Stimulated activated CD8-positive, alpha-beta memory T cell treated with anti-CD3 and anti-CD28 coated beads, Interleukin-7, amount 100 ng/mL, for 24 hours (primary cell): ENCODE data around the gene MAGI1.

Experiments
- DNase-seq: peaks from one replicate; pipeline ENCODE4 v3.0.0-alpha.2; 2020; ENCODE audit warnings: low read depth

The MAGI1 gene

DNA sequence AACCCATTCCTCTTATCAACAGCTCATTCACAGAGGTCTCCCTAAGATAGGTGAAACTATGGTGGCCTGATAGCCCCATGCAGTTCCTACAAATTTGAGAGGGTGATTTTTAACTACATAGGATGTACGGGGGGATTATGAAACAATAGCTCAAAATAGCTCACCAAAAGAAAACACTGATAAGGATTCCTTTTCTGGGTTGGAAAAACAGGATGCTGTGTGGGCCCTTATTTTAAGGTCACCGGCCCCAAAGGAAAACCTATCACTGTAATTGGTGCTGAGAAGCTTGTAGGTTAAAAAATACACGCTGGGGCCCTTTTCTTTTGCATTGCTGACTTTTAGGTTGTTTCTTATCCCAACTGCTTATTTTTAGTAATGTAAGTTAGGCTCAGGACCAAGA lies 627.4 kb downstream of the MAGI1 start:
- no peak for DNase-seq

DNA sequence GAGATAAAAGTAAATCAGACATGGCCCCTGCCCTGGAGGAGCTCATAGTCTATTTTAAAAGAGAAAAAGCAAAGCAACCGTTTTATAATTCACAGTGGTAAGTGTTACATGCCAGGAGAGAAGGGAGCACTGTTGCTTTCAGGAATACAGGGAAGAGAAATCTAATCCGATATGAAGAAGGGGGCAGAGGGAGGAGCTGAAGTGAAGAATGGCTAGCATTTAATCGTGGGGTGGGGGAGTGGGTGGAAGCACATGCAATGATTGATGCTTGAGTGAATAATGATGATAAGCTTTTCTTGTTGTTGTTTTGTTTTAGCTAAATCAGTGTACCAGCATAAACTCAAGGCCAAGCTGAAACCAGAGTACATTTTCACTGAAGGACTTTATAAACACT lies 629.5 kb downstream of the MAGI1 start:
- no peak for DNase-seq

DNA sequence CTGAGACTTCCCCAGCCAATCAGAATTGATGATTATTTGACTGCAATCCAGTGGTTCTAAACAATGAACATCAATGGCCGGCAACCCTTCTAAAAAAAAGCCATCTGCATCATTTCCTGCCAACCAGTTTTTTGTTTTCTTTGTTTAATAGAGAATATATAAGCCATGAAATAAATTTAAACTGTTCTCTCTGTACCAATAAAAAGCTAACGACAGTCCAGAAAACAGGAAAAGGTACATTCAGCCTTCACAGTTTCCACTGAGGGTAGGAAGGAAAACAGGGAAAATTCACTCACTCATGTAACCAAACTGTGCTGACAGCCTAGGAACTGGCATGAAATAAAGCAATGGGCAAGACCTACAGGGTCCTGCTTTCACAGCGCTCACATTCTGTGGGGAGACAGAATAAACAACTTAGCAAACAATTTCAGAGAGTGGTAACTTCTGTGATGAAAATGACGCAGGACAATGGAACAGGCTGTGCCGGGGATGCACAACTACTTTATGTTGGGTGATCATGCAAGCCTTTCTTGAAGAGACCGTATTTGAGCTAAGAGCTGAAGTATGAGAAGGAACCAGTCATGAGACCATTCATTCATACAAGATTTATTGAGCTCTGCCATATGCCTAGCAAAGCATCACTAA lies 630.1 kb downstream of the MAGI1 start:
- no peak for DNase-seq

DNA sequence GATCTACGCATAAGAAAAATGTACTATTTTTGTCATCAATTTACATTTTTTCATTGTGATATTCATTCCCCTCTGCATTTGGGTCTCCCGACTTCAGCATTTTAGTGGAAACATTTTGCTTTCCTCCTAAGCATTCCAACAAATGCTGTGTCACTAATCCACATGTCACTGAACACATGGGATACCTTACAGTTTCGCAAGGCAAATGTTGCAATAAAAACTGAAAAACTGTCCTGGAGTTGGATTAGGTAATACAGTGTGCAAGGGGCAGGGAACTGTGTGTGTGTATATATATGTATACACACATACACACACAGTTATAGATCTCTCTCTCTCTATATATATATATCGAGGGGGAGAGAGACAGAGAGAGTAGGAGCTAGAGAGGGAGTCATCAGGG lies 632.2 kb downstream of the MAGI1 start:
- no peak for DNase-seq

DNA sequence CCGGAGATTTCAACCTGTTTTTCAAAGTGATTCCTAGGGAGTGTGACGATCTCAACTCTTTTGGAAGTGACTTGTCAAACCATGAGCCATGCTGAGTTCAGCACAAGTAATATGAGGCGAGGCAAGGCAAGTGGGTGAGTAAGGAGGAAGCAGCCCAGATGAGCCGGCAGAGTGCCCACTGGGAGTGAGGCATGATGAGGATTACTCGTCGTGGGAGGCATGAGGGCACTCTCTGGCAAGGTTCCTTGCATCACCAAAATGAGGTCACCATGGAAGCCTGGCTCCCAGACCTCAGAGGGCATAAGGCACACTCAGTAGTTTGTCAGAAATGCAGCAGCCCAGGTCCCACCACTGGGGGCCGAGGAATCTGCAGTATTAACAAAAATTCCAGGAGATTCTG lies 636.1 kb downstream of the MAGI1 start:
- DNase-seq: no peak

DNA sequence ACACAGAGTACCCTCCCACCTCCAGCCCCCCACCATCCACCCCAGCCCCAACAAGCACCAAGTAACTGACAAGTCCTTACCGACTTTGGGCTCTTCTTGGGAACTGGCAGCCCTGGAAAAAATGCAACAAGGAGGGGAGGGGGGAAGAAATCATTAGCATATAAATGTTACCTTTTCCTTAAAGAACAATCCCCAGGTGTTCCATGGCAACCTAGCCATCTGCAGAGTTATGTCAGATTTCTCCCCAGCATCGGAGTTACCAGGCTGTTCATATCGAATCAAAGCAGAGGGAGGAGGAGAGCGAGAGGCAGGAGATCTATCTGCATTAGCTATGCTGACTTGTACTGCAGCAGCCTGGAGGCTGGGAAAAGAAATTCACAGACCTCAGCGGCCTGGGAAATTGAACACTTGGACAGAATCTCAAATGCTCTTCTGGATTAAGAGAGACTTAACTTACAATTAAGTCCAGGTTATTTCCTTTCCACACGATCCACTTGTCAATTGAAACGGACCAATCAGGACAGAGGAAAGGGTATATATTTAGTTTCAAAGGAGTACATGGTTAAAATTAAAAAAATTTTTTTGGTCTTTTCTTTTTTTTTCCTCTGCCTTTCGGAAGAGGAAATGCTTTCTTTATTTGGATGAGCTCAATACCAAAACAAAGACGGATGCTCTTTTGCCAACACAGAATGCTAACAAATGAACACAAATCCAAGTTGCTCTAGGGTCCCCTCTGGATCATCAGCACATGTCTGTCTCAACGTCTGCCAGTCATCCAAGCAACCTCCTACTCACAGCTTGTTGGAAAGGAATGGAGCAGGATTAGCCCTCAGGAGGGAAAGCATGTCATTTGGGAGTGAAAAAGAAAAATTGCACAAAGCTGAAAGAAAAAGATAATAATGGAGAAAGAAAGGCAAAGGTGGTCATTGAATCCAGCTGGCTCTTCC lies 637.1 kb downstream of the MAGI1 start:
- no peak for DNase-seq

DNA sequence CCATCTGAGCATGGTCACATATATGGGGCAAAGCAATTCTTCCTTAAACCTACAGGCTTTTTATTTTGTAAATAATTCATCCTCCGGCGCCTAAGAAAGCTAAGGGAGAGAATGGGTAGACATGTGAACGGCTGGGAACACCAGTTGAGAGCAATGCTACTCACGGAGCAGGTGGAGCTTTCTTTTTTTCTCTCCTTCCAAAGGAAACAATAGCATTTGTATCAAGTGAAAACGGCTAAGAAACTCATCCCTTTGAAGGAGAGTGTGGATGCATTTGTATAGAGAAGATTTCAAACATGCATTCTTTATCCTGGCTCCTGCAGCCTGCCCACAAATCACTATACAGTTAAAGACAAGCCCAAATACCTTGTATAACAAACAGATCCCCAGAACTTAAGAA lies 637.8 kb downstream of the MAGI1 start:
- DNase-seq: no peak

DNA sequence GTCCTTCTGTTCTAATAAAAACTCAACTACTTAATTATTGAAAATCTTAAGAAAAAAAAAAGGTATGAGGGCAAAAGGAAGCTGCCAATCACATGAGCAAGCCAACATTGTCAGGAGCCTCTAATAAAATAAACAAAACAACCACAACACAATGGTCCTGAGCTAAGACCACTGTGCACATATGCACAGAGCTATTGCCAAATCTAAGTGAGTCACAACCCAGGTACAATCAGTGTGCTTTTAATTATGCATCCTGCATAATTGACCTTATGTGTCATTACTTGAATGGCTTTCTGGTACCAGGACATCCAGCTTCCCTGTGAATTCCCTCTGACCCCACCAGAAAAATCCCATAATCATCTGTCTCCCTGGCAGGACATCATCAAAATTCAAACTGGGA lies 639.8 kb downstream of the MAGI1 start:
- no peak for DNase-seq

DNA sequence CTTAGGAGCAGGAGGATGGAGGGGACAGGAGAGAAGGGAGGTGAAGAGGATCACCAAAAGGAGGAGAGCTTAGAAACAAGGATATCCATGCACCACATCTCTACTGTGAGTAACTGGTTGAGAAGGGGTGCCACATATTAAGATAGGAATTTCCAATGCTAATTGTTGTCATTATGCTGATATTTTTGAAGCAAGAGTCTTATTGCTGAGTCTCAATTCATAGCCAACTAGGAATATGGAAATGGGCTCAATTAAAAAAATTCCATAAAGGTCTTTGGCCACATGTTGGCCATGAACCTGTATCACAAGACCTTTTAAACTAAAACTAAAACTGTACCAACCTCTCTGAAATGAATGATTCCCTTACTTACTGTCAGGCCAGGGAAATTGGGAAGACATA lies 642.6 kb downstream of the MAGI1 start:
- DNase-seq: no peak

DNA sequence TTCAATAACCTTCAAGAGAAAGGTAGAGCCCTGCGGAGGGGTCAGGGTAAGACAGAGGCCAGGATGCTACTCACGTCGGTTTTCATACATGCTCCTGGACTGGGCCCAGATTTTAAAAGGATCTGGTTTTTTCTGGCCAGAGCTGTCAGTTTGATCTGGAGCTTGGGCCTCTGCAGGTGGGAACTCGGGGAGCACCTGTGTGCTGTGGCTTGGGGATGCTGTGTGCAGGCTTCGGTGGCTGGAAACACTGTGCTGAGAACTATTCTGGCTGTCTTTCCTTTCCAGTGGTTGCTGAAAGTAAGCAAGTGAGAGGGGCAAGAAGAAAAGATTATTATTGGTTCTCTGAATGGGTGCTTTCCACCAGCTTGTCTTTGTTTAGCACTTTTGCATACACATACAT lies 647.6 kb downstream of the MAGI1 start:
- no peak for DNase-seq

DNA sequence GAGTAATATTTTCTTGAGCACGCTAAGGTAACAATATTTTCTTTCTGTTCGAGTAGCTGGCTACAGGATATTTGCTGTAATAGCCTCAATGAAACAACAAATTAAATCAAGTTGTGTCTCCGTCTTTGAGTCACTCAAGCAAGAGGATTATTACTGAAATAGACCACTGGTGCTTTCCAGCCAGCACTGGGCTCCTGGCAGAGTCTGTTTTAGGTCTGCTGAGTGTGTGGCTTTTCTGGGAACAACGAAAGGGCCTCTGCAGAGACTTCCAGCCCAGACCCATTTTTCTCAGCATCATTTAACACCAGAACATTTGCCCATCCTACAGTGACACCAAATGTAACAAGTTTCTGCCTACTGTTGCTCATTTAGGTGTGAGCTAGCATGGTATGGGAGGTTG lies 652.9 kb downstream of the MAGI1 start:
- no peak for DNase-seq

DNA sequence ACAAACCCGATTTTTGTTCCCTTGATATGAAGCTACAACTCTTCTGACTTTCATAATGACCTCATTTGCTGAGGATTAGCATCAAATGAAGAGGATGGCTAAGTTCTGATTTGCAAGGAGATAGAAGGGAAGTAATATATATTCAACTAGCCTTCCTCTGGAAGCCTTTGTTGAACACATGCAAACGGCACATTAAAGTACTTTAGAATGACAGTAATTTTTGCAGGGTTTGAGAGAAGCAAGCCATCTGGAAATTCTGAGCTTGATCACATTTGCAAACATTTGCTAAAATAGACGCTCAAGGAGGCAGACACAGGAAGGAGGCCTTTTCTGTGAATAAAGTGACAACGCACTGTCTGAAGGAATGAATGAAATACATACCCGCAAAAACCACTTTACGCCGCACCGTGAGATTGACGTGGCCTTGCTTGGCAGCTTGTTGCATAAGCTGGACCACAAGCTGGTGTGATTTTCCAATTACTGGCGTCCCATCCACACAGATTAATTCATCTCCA lies 657.2 kb downstream of the MAGI1 start:
- DNase-seq: no peak

DNA sequence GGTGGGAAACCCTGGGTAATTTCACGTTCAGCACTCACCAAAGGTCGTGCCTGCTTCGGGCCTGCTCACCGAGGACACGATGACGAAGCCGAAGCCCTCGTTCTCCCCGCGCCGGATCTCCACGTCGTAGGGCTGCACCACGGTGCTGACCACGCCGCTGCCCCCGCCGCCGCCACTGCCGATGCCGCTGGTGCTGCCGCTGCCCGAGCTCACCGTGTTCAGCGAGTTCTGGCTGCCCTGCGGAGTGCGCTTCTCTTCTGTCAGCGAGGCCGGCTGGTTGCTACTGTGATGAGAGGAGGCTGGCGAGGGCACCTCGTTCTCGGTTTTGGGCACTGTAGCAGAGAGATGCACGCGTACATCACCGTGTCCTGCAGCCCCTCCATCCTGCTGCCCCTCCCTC lies 659.5 kb downstream of the MAGI1 start:
- no peak for DNase-seq

DNA sequence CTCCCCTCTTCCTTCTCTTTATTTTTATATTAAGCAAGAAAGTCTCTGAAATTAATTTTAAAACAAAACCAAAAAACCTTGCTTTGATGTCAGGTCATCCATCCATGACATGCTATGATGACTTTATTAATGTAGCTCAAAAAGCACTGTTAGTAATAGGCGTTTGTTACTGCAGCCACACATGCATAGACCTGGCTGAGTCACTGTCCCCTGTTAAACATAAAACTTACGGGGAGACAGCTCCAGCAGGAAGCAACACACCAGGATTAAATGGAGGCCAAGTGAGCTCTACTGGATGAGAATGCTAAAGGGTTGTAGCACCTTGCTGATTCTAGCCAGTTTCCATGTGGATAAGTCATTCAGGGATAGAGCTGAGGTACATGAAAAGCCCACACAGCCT lies 661.1 kb downstream of the MAGI1 start:
- DNase-seq: no peak

DNA sequence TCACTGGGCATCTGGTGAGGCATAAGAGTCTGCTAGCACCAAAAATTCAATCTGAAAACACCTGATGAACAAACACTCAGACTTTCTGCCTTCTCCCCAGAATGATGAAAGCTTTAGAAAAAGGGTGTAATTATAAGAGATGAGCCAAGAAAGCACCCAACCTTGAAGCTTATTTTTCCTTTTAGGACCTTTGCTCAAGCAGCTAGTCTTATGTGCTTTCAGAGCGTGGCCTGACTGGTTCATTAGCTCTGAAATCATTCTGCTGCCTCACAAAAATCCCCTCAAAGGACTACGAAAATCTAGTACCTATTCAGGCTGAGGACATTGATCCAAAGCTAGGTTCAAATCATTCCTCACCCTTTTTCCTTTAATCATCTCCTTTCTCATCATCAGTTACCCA lies 662.3 kb downstream of the MAGI1 start:
- no peak for DNase-seq

DNA sequence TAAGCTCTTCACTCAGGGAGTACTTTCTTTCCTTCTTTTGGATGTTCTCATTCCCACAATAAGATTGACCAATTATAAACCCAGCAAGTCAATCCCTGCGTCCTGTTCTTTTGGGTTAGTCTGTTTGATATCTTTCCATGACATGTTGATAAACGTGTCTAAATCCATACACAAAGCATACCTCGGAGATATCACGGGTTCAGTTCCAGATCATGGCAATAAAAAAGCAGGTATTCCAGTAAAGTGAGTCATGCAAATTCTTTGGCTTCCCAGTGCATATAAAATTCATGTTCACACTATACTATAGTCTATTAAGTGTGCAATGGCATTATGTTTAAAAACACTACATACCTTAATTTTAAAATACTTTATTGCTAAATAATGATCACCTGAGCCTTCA lies 667.7 kb downstream of the MAGI1 start:
- DNase-seq: no peak

DNA sequence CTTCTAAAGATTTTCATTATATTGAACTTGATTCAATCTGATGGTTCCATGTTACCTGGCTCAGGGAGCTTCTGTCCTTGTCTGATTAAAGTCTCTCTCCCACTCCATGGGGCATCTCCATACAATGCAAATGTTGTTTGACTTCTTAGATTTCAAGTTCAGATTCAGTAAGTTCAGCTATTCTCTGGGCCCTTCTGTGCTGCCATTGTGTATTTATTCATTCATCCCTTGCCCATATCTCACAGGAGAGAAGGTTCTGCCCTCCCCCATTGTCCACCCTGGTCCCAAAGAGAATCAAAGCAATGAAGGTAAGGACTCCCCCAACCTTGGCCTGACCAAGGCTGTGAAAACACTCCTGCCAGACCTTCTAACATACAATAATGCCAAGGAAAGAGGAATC lies 669.9 kb downstream of the MAGI1 start:
- DNase-seq: no peak

DNA sequence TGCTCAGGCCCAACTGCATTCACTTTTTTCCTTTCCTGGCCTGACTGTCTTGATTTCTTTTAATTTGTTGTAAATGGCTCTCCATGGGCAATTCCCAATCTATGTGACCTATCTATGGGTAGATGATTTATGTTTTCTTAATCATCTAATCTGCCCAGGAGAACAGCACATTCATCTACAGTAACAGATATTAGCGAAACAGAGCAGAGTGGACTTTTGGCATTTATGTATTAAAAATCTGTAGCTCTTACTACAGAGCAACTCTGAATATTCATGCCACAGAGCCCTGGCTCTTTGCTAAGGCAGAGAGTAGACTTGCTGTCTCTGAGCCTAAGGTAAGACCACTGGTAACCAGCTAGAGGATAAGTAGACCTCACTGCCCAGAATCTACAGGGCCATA lies 676.0 kb downstream of the MAGI1 start:
- no peak for DNase-seq

DNA sequence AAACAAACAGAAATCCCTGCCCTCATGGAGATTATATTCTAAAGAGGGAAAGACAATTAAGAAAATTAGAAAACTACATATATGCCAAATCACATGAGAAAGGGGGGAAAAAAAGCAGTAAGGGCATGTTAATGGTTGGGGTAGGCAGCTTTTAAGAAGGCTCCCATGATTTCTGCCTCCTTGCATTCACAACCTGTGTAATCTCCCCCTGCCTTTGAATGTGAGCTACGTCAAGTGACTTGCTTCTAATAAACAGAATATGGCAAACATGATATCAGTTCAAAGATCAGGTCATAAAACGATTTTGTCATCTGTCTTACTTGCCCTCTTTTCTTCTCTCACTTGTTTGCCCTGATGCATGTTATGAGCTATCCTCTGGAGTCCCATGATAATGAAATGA lies 677.3 kb downstream of the MAGI1 start:
- DNase-seq: no peak

DNA sequence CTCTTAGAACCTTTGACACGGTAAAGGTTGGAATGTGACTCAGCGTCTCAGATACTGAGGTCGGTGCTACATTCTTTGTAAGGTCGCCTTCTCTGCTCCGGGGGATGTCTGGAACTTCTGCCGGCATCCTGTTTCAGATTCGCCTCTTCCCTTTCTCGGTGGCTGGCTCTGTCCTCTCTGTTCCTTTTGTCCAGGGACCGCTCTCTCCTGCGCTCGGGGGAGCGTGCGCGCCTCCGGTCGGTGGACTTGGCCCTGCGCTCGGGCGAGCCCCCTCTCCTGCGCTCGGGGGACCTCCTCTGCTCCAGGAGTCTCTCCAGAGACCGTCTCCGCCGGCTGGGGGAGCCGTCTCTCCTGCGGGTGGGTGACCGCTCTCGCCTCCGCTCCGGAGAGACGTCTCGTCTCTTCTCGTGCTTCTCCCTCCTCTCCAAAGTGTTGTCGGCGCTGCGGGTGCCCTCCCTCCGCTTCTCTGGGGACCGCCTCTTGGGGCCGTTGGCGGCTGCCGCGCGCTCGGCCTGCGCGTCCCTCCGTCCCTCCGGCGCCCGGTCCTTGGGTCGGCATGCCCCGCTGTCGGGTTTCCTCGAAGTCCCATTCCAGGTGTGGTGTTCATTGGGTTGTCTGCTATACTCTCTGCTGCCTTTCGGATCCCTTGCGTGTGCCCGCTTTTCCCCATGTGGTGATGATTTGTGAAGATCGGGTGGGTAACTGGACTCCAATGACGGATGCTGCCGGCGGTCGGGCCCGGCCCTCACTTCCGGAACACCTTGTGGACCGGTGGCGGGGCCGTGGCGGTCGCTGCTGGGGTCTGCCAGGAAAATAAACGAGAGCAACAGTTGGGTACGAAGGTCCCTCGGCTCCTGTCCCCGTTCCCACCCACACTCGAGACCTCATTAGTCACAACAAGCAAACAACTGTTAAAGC lies 682.1 kb downstream of the MAGI1 start:
- no peak for DNase-seq

DNA sequence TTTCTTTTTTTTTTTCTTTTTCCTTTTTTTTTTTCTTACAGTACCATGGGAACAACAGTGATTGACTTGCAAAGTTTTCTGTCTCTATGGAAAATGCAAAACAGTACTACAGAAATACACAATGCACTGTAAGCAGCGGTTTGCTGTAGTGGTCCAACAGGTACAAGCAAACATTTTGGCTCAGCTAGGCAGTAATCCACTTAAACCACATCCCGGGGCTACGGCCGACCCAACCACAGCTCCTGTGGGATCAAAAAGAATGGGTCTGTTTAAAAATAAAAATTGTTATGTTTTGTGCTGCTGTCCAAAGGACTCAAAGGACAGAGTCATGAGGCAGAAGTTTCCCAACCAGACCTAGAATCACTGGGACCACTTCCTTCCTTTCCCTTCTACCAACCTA lies 683.8 kb downstream of the MAGI1 start:
- no peak for DNase-seq

DNA sequence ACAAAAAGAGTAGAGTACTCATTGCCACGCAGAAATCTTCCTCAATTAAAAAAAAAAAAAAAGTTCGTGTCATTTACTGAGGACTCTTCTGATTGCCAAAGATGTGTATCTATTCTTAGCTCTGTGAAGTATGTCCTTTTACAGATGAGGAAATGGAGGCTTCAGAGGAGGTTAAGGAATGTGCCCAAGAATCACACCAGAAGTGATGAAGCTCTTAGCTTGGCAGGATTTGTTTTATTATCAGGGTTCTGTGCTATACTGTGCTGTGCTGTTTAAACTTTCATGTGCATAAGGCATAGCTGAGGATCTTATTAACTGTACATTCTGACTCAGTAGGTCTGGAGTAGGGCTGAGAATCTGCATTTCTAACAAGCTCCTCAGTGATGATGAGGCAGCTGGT lies 685.8 kb downstream of the MAGI1 start:
- DNase-seq: no peak
